HepG2 (cell line): ENCODE data around the gene TNFRSF11A. TPM values are rescaled to one million over a fixed set of nuclear protein-coding genes. Genes with fewer than 3 reads are reported as not detected.

Source experiments
- ATAC-seq: fragments of 200-7000 bp; cut with Tn5 transposase; 3 replicates; pipeline ENCODE4 v1.9.1; 2020; ENCODE audit warnings: mild to moderate bottlenecking, moderate library complexity
- BruUV-seq: library from RNA; stranded (reverse); fragments of 400-500 nt; replicated peaks from 2 replicates; lab custom pipeline; 2021; lab: Mats Ljungman, UMichigan
- CTCF ChIA-PET: fragments of 300-600 bp; formaldehyde crosslinking; extraction: SDS; loops from one replicate; lab custom pipeline; 2021; ENCODE audit warnings: low total read pairs, inconsistent platforms, low intra/inter-chr PET ratio; lab: Yijun Ruan, JAX
- POLR2A ChIA-PET: fragments of 350-600 bp; sonication (Branson Sonifier 250); formaldehyde crosslinking; loops from one replicate; lab custom pipeline; 2020; ENCODE audit warnings: antibody characterized with exemption, inconsistent platforms; lab: Yijun Ruan, JAX
- DNase-seq: peaks from one replicate; pipeline ENCODE4 v3.0.0-alpha.2; 2015; ENCODE audit warnings: low spot score
- FAIRE-seq: peaks from 3 replicates; lab custom pipeline; 2011; peaks lifted over from hg19 to GRCh38; lab: Jason Lieb, UNC
- H2AFZ ChIP-seq: one replicate; pipeline ENCODE4 v1.6.1; 2011; ENCODE audit warnings: low read length, inconsistent platforms
- H3K27ac ChIP-seq: fragments of 300-600 bp; 3 replicates; pipeline ENCODE4 v1.8.0; 2011; ENCODE audit warnings: mixed run types, mild to moderate bottlenecking, mixed read lengths, low read length, inconsistent platforms; ENCODE audit not compliant: insufficient read depth; ENCODE audit errors: extremely low read length
- H3K27me3 ChIP-seq, 2 experiments: fragments of 200-600 bp in 1 of 2; 2 replicates in 1 of 2; 3 replicates in 1 of 2; pipeline versions ENCODE4 v1.6.0 to v1.8.0; 2011; ENCODE audit warnings: low read length in 2 of 2, mild to moderate bottlenecking in 2 of 2, moderate library complexity in 2 of 2, inconsistent platforms in 1 of 2; ENCODE audit not compliant: insufficient read depth in 2 of 2, control insufficient read depth in 1 of 2
- H3K36me3 ChIP-seq, 2 experiments: fragments of 200-600 bp in 1 of 2; replicated peaks in 1 of 2; 2 replicates in 1 of 2; 3 replicates in 1 of 2; pipeline versions ENCODE4 v1.5.1 to v1.8.0; 2011; ENCODE audit warnings: low read length in 2 of 2, inconsistent platforms in 1 of 2; ENCODE audit not compliant: insufficient read depth in 2 of 2, control insufficient read depth in 1 of 2
- H3K4me1 ChIP-seq: 2 replicates; pipeline ENCODE4 v1.5.1; 2012; ENCODE audit warnings: low read length, inconsistent platforms; ENCODE audit not compliant: insufficient read depth
- H3K4me2 ChIP-seq: 2 replicates; pipeline ENCODE4 v1.6.0; 2011; ENCODE audit warnings: low read depth, low read length, inconsistent platforms
- H3K4me3 ChIP-seq, 3 experiments: fragments of 200-600 bp in 1 of 3; sonication (generic), shearing (Covaris generic) in 1 of 3; replicated peaks in 1 of 3; 2 replicates each; pipeline ENCODE4 v1.5.1; 2011 to 2016; ENCODE audit warnings: low read length in 3 of 3, inconsistent platforms in 2 of 3, low read depth in 2 of 3, mild to moderate bottlenecking in 2 of 3, control low read depth in 1 of 3, mixed read lengths in 1 of 3; ENCODE audit not compliant: insufficient read depth in 1 of 3
- H3K79me2 ChIP-seq: one replicate; pipeline ENCODE4 v1.6.1; 2011; ENCODE audit warnings: low read length, inconsistent platforms; ENCODE audit not compliant: insufficient read depth
- H3K9ac ChIP-seq: 2 replicates; pipeline ENCODE4 v1.6.0; 2011; ENCODE audit warnings: mild to moderate bottlenecking, low read depth, low read length, inconsistent platforms; ENCODE audit not compliant: insufficient read depth
- H3K9me3 ChIP-seq: 2 replicates; pipeline ENCODE4 v1.5.1; 2012; ENCODE audit warnings: mild to moderate bottlenecking, low read length
- H4K20me1 ChIP-seq: 2 replicates; pipeline ENCODE4 v1.6.0; 2011; ENCODE audit warnings: inconsistent platforms, mild to moderate bottlenecking, low read length, moderate library complexity; ENCODE audit not compliant: insufficient read depth
- ATAD3A ChIP-seq: sonication (generic); formaldehyde crosslinking; IDR thresholded peaks from 2 replicates; pipeline ENCODE4 v1.4.0; 2020; ENCODE audit warnings: missing genetic modification reagents
- FIP1L1 ChIP-seq: fragments of 200-400 bp; formaldehyde crosslinking; IDR thresholded peaks from 2 replicates; pipeline ENCODE4 v1.6.1; 2018; ENCODE audit warnings: low read depth, mild to moderate bottlenecking, low read length, moderate library complexity, borderline replicate concordance; ENCODE audit not compliant: insufficient read depth
- HDAC6 ChIP-seq: fragments of 200-600 bp; sonication (generic); IDR thresholded peaks from 2 replicates; pipeline ENCODE4 v1.7.0; 2017; ENCODE audit warnings: mild to moderate bottlenecking, antibody characterized with exemption, low read length, low read depth
- HOXD1 ChIP-seq: sonication (generic); formaldehyde crosslinking; IDR thresholded peaks from 2 replicates; pipeline ENCODE4 v1.5.0; 2020; ENCODE audit warnings: missing genetic modification reagents
- IRX3 ChIP-seq: sonication (generic); formaldehyde crosslinking; IDR thresholded peaks from 2 replicates; pipeline ENCODE4 v1.8.1; 2023; ENCODE audit warnings: mild to moderate bottlenecking, low read depth, missing genetic modification reagents, borderline replicate concordance
- KAT7 ChIP-seq: IDR thresholded peaks from 2 replicates; pipeline ENCODE4 v1.6.1; 2018; ENCODE audit warnings: borderline replicate concordance, missing compliant biosample characterization
- MIER3 ChIP-seq: IDR thresholded peaks from 2 replicates; pipeline ENCODE4 v1.6.1; 2016; ENCODE audit warnings: missing compliant biosample characterization, borderline replicate concordance
- NFYB ChIP-seq: sonication (generic); formaldehyde crosslinking; IDR thresholded peaks from 2 replicates; pipeline ENCODE4 v1.4.0; 2020; ENCODE audit warnings: missing genetic modification reagents
- POLR2A ChIP-seq, 2 experiments: IDR thresholded peaks; 2 replicates each; pipeline ENCODE4 v1.6.1; 2011; ENCODE audit warnings: low read depth in 2 of 2, low read length in 2 of 2, mild to moderate bottlenecking in 1 of 2, moderate library complexity in 1 of 2; ENCODE audit not compliant: insufficient read depth in 1 of 2
- RAD51 ChIP-seq: fragments of 450-650 bp; IDR thresholded peaks from 2 replicates; pipeline ENCODE4 v1.6.1; 2016; ENCODE audit warnings: borderline replicate concordance
- THYN1 ChIP-seq: sonication (generic); formaldehyde crosslinking; IDR thresholded peaks from 2 replicates; pipeline ENCODE4 v1.8.1; 2023; ENCODE audit warnings: low read depth, mild to moderate bottlenecking, moderate library complexity, missing genetic modification reagents, borderline replicate concordance
- ZNF329 ChIP-seq: sonication (generic); formaldehyde crosslinking; IDR thresholded peaks from 2 replicates; pipeline ENCODE4 v1.9.0; 2021; ENCODE audit warnings: low read depth, mild to moderate bottlenecking, missing genetic modification reagents
- ZNF432 ChIP-seq: sonication (generic); formaldehyde crosslinking; IDR thresholded peaks from 2 replicates; pipeline ENCODE4 v1.5.0; 2020; ENCODE audit warnings: missing genetic modification reagents, mild to moderate bottlenecking, borderline replicate concordance
- ZNF670 ChIP-seq: sonication (generic); formaldehyde crosslinking; IDR thresholded peaks from 2 replicates; pipeline ENCODE4 v1.8.0; 2022; ENCODE audit warnings: mild to moderate bottlenecking, missing genetic modification reagents, borderline replicate concordance
- ZNF678 ChIP-seq: sonication (generic); formaldehyde crosslinking; IDR thresholded peaks from 2 replicates; pipeline ENCODE4 v1.4.0; 2020; ENCODE audit warnings: mild to moderate bottlenecking, missing genetic modification reagents
- ZNF788 ChIP-seq: sonication (generic); formaldehyde crosslinking; IDR thresholded peaks from 2 replicates; pipeline ENCODE4 v1.5.0; 2020; ENCODE audit warnings: mild to moderate bottlenecking, missing genetic modification reagents, borderline replicate concordance
- WGBS: methylation state at CpG from one replicate; pipeline ENCODE4 v1.1.6; 2017; ENCODE audit warnings: low lambda C conversion rate; 5-methylcytosine and 5-hydroxymethylcytosine counted together
- in situ Hi-C: cut with HindIII; loops from 2 replicates; pipeline ENCODE4 v1.10.0; 2017; ENCODE audit warnings: low pct_unique_long_range_greater_than_20kb; ENCODE audit not compliant: extremely low pct_ligation_motif_present
- intact Hi-C: fragments of 100-400 bp; cut with micrococcal nuclease; formaldehyde crosslinking; loops from one replicate; pipeline ENCODE4 v1.10.0; 2022; ENCODE audit not compliant: unreplicated experiment
- polyA plus RNA-seq, 8 experiments: library from polyadenylated mRNA; depleted of rRNA in 3 of 8; stranded (reverse) in 7 of 8; unstranded in 1 of 8; fragments of >200 nt; fragmentation: Illumina TruSeq in 4 of 8; extraction: Trizol in 4 of 8; gene quantifications; 2 replicates each; pipeline versions ENCODE4 v1.2.1 to v1.2.3, GENCODE V29; 2011 to 2016; ENCODE audit warnings: low read depth in 4 of 8, missing spikeins in 1 of 8, mixed read lengths in 1 of 8; ENCODE audit not compliant: insufficient read depth in 1 of 8
- total RNA-seq, 5 experiments: library from RNA; depleted of rRNA; stranded (reverse); fragments of >200 nt; fragmentation: Illumina TruSeq; extraction: Trizol; gene quantifications; 2 replicates each; pipeline ENCODE4 v1.2.3, GENCODE V29; 2016; ENCODE audit warnings: low read depth in 1 of 5
- TF ChIP-seq, protein P1 (sequence below): sonication (generic); formaldehyde crosslinking; IDR thresholded peaks from 2 replicates; pipeline ENCODE4 v1.5.1; 2020; ENCODE audit warnings: missing genetic modification reagents, mild to moderate bottlenecking, borderline replicate concordance
- TF ChIP-seq, protein P2 (sequence below): sonication (generic); formaldehyde crosslinking; IDR thresholded peaks from 2 replicates; pipeline ENCODE4 v1.8.1; 2023; ENCODE audit warnings: mild to moderate bottlenecking, moderate library complexity, missing genetic modification reagents

TNFRSF11A gene
- total and polyA plus RNA-seq, 2 of the 13 experiments (the other 11 are each of a cell fraction or from before 2014, with no cell fraction given), result 4.6 to 6.4 TPM

DNA sequence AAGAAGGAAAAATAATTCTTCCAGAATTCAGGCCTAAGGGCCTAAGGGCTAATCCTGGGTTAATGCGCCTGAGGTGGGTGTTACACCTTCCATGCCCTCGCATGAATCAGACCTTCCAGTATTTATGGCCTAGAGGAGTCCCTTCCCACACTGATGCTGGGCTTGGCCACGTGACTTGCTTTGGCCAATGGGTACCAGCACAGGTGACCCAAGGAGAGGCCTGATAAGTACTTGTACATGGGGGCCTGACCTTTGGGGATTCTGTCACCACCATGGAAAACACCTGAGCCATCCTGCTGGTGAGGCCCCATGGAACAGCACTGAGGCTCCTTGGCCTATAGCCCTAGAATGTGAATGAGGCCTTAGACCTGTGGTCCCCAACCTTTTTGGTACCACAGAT, 79.8 kb downstream of the TNFRSF11A start:
- H3K36me3 ChIP-seq, result no peaks in the 10 kb centered on the region
- intact Hi-C loops (no loop called here), in situ Hi-C loops (no loop called here)
- no peak overlapping the region for H3K9ac ChIP-seq
- H3K27ac ChIP-seq, result no peak overlapping the region
- no peaks in the 10 kb centered on the region for H3K79me2 ChIP-seq
- ChIA-PET CTCF (no interaction called here), POLR2A (no interaction called here)
- H3K4me3 ChIP-seq, result no peak overlapping the region
- no peak overlapping the region for H2AFZ ChIP-seq
- H4K20me1 ChIP-seq, result no peaks in the 10 kb centered on the region
- no peaks in the 10 kb centered on the region for H3K9me3 ChIP-seq
- H3K4me2 ChIP-seq, result no peak overlapping the region
- no TSS peak for BruUV-seq
- H3K4me1 ChIP-seq, result peaks cover 38% of the 10 kb centered on the region
- H3K27me3 ChIP-seq, result no peaks in the 10 kb centered on the region
- WGBS, result 77% methylated on average over 3 of the region's 3 CpGs
- no peak for ATAC-seq
- TF ChIP-seq RAD51 (no peak), KAT7 (CRISPR knock-in tag) (no peak), HOXD1 (CRISPR knock-in tag) (no peak), ZNF788 (no peak), HDAC6 (no peak)
- TF ChIP-seq, protein P1, sequence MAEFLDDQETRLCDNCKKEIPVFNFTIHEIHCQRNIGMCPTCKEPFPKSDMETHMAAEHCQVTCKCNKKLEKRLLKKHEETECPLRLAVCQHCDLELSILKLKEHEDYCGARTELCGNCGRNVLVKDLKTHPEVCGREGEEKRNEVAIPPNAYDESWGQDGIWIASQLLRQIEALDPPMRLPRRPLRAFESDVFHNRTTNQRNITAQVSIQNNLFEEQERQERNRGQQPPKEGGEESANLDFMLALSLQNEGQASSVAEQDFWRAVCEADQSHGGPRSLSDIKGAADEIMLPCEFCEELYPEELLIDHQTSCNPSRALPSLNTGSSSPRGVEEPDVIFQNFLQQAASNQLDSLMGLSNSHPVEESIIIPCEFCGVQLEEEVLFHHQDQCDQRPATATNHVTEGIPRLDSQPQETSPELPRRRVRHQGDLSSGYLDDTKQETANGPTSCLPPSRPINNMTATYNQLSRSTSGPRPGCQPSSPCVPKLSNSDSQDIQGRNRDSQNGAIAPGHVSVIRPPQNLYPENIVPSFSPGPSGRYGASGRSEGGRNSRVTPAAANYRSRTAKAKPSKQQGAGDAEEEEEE, result no peak
- no peak for FAIRE-seq
- no peak for DNase-seq

DNA sequence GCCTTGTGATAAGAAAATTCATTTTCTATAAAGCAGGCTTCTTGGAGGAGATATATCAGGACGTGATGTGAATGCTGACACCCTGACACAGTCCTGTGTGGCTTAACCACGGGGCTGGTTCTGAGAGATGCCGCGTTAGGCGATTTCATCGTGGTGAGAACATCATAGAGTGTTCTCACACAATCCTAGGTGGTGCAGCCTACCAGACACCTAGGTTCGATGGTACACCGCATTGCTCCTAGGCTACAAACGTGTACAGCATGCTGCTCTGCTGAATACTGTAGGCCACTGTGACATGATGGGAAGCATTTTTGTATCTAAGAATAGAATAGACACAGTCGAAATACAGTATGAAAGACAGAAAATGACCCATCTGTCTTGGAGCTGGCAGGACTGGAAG, 82.5 kb downstream of the TNFRSF11A start:
- in situ Hi-C loops, result no loop called here
- peaks cover 15% of the 10 kb centered on the region for H3K4me1 ChIP-seq
- H3K4me3 ChIP-seq, result no peak overlapping the region
- intact Hi-C loops, result no loop called here
- H3K27ac ChIP-seq, result no peak overlapping the region
- DNase-seq (no peak), ATAC-seq (no peak), FAIRE-seq (no peak)
- H3K9me3 ChIP-seq, result peaks cover 7% of the 10 kb centered on the region; the same call in 1 of the 2 replicates
- H4K20me1 ChIP-seq, result no peaks in the 10 kb centered on the region
- ChIA-PET CTCF (no interaction called here), POLR2A (no interaction called here)
- H3K9ac ChIP-seq, result no peak overlapping the region
- H3K79me2 ChIP-seq, result no peaks in the 10 kb centered on the region
- no peak overlapping the region for H2AFZ ChIP-seq
- no TSS peak for BruUV-seq
- 64% methylated on average over 10 of the region's 10 CpGs for WGBS
- H3K4me2 ChIP-seq, result no peak overlapping the region
- no peaks in the 10 kb centered on the region for H3K36me3 ChIP-seq
- H3K27me3 ChIP-seq, result no peaks in the 10 kb centered on the region
- TF ChIP-seq, protein P2, sequence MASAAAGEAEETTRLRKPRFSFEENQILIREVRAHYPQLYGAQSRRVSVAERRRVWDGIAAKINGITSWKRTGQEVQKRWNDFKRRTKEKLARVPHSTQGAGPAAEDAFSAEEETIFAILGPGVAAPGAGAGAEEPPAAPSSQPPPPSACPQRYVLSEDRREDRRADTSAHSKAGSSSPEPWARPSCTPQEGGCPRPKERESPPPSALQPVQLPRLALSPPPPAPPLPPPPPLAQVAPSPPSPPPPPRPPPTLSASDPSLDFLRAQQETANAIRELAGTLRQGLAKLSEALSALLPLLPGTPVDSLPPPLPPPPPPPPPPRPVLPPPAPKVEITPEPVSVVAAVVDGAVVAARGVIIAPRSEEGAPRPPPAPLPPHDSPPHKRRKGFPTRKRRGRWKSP (CRISPR knock-in tag), result no peak
- TF ChIP-seq ZNF670 (CRISPR knock-in tag) (no peak), NFYB (no peak), POLR2A (IDR thresholded peaks at IDR 0.05; ENCODE audit: insufficient read depth in 1 of 2, low read depth in 2 of 2, low read length in 2 of 2) (no peak), ZNF432 (CRISPR knock-in tag) (no peak), ATAD3A (CRISPR knock-in tag) (no peak), MIER3 (CRISPR knock-in tag) (no peak), ZNF329 (no peak), IRX3 (no peak), THYN1 (CRISPR knock-in tag) (no peak), FIP1L1 (no peak), ZNF678 (CRISPR knock-in tag) (no peak)
